CD8-positive, alpha-beta memory T cell (primary cell): ENCODE data around the gene ENTPD5. TPM values are rescaled to one million over a fixed set of nuclear protein-coding genes. Genes with fewer than 3 reads are reported as not detected.
"Not testable (repeated sequence)": the region's sequence is repeated elsewhere in the genome, so short reads cannot be mapped to it uniquely, and the experiment has no call there.

Experiments used
- CTCF ChIA-PET: fragments of 350-600 bp; sonication (Branson Sonifier 250); formaldehyde crosslinking; loops from one replicate; lab custom pipeline; 2021; ENCODE audit warnings: antibody characterized with exemption; lab: Charles Lee
- POLR2A ChIA-PET: fragments of 350-600 bp; sonication (Branson Sonifier 250); formaldehyde crosslinking; loops from one replicate; lab custom pipeline; 2021; ENCODE audit warnings: antibody characterized with exemption; lab: Charles Lee
- DNase-seq, 5 donors: peaks; one replicate each; pipeline versions ENCODE4 v3.0.0 to v3.0.0-alpha.2; 2020 to 2022; ENCODE audit warnings: mixed read lengths in 1 of 5
- H3K27ac ChIP-seq: one replicate; pipeline ENCODE4 v1.7.0; 2013; ENCODE audit warnings: low read depth, mild to moderate bottlenecking, low read length, moderate library complexity
- H3K27me3 ChIP-seq: 2 replicates; pipeline ENCODE4 v1.7.0; 2013; ENCODE audit warnings: low read length, mild to moderate bottlenecking; ENCODE audit not compliant: insufficient read depth, poor library complexity, severe bottlenecking
- H3K36me3 ChIP-seq: 2 replicates; pipeline ENCODE4 v1.7.0; 2013; ENCODE audit warnings: mild to moderate bottlenecking, low read length, moderate library complexity; ENCODE audit not compliant: insufficient read depth
- H3K4me1 ChIP-seq: 2 replicates; pipeline ENCODE4 v1.7.0; 2013; ENCODE audit warnings: mild to moderate bottlenecking, low read length, moderate library complexity; ENCODE audit not compliant: insufficient read depth
- H3K4me3 ChIP-seq: 2 replicates; pipeline ENCODE4 v1.7.0; 2013; ENCODE audit warnings: mild to moderate bottlenecking, low read length
- H3K9me3 ChIP-seq: 2 replicates; pipeline ENCODE4 v1.7.0; 2013; ENCODE audit warnings: mild to moderate bottlenecking, low read length
- H3K27ac Mint-ChIP-seq, 8 donors: one replicate each; pipeline ENCODE4 v1.8.0; 2020 to 2021; ENCODE audit warnings: mixed read lengths in 8 of 8, mild to moderate bottlenecking in 6 of 8, inconsistent platforms in 3 of 8, moderate library complexity in 3 of 8
- H3K27me3 Mint-ChIP-seq, 2 donors: one replicate each; pipeline ENCODE4 v1.8.0; 2020 to 2021; ENCODE audit warnings: mixed read lengths in 2 of 2, mild to moderate bottlenecking in 1 of 2, moderate library complexity in 1 of 2
- H3K36me3 Mint-ChIP-seq, 3 donors: one replicate each; pipeline ENCODE4 v1.8.0; 2020 to 2021; ENCODE audit warnings: mixed read lengths in 3 of 3, inconsistent platforms in 1 of 3, mild to moderate bottlenecking in 1 of 3
- H3K4me1 Mint-ChIP-seq, 3 donors: one replicate each; pipeline ENCODE4 v1.8.0; 2020 to 2021; ENCODE audit warnings: mixed read lengths in 3 of 3, inconsistent platforms in 1 of 3, mild to moderate bottlenecking in 1 of 3
- H3K4me3 Mint-ChIP-seq, 7 donors: one replicate each; pipeline ENCODE4 v1.8.0; 2020 to 2021; ENCODE audit warnings: mixed read lengths in 7 of 7, mild to moderate bottlenecking in 6 of 7, moderate library complexity in 4 of 7, inconsistent platforms in 2 of 7
- H3K9me3 Mint-ChIP-seq, 5 donors: one replicate each; pipeline ENCODE4 v1.8.0; 2020 to 2022; ENCODE audit warnings: mixed read lengths in 5 of 5, mild to moderate bottlenecking in 3 of 5, moderate library complexity in 2 of 5, inconsistent platforms in 1 of 5
- polyA plus RNA-seq: library from polyadenylated mRNA; unstranded; fragments of 300-500 nt; fragmentation: Illumina TruSeq; gene quantifications from one replicate; pipeline ENCODE4 v1.2.3, GENCODE V29; 2021
- total RNA-seq, 2 experiments: library from RNA; stranded (reverse); gene quantifications; one replicate each; pipeline ENCODE4 v1.2.3, GENCODE V29; 2021

ENTPD5 gene
- total and polyA plus RNA-seq, 3 experiments from 2014 or later = 8.5 to 13.3 (median 12.4) TPM

- Mint-ChIP-seq H3K9me3 (no peaks in the 10 kb centered on the region), H3K27ac (peak overlapping the region in 2 of 8 donors; percentile 23 to 63), H3K4me1 (peaks cover 0 to 5% (median 0%) of the 10 kb centered on the region in 3 donors), H3K36me3 (peaks cover 0 to 32% (median 13%) of the 10 kb centered on the region in 3 donors), H3K27me3 (no peaks in the 10 kb centered on the region), H3K4me3 (no peak overlapping the region)
- CTCF ChIA-PET = interaction anchor here (1.4 kb wide), 1 partner anchor 15 kb away, joined by 3 read pairs; no protein-coding TSS in a partner anchor
- Histone ChIP-seq H3K9me3 (no peaks in the 10 kb centered on the region), H3K4me3 (no peak overlapping the region), H3K4me1 (no peaks in the 10 kb centered on the region), H3K27ac (no peak overlapping the region), H3K36me3 (no peaks in the 10 kb centered on the region), H3K27me3 (no peaks in the 10 kb centered on the region)
- POLR2A ChIA-PET = no interaction called here
- DNase-seq = no peak
These were observed 21.8 kb downstream of the ENTPD5 start for GRCh38 chr14:73997108-73997943.

GRCh38 chr14:73996731-73997107, 22.4 kb downstream of the ENTPD5 start:
- H3K27ac ChIP-seq = no peak overlapping the region
- ChIA-PET CTCF (interaction anchor here (1.4 kb wide), 1 partner anchor 15 kb away, joined by 3 read pairs; no protein-coding TSS in a partner anchor), POLR2A (no interaction called here)
- Mint-ChIP-seq H3K4me3 (no peak overlapping the region), H3K27ac (peak overlapping the region in 2 of 8 donors; percentile 23 to 63), H3K4me1 (peaks cover 0 to 5% (median 0%) of the 10 kb centered on the region in 3 donors), H3K9me3 (no peaks in the 10 kb centered on the region), H3K27me3 (no peaks in the 10 kb centered on the region), H3K36me3 (peaks cover 0 to 32% (median 15%) of the 10 kb centered on the region in 3 donors)
- no peaks in the 10 kb centered on the region for H3K36me3 ChIP-seq
- H3K9me3 ChIP-seq = no peaks in the 10 kb centered on the region
- DNase-seq = no peak
- no peak overlapping the region for H3K4me3 ChIP-seq
- no peaks in the 10 kb centered on the region for H3K4me1 ChIP-seq
- H3K27me3 ChIP-seq = no peaks in the 10 kb centered on the region

GRCh38 chr14:73995977-73996378, 23.1 kb downstream of the ENTPD5 start:
- Mint-ChIP-seq H3K4me3 (no peak overlapping the region), H3K36me3 (peaks cover 0 to 34% (median 16%) of the 10 kb centered on the region in 3 donors), H3K9me3 (no peaks in the 10 kb centered on the region), H3K27me3 (no peaks in the 10 kb centered on the region), H3K27ac (no peak overlapping the region), H3K4me1 (peaks cover 0 to 5% (median 0%) of the 10 kb centered on the region in 3 donors)
- no peak for DNase-seq
- ChIA-PET CTCF (interaction anchor here (1.4 kb wide), 1 partner anchor 16 kb away, joined by 3 read pairs; no protein-coding TSS in a partner anchor), POLR2A (no interaction called here)
- Histone ChIP-seq H3K27me3 (no peaks in the 10 kb centered on the region), H3K27ac (no peak overlapping the region), H3K9me3 (no peaks in the 10 kb centered on the region), H3K36me3 (no peaks in the 10 kb centered on the region), H3K4me3 (no peak overlapping the region), H3K4me1 (no peaks in the 10 kb centered on the region)

DNA sequence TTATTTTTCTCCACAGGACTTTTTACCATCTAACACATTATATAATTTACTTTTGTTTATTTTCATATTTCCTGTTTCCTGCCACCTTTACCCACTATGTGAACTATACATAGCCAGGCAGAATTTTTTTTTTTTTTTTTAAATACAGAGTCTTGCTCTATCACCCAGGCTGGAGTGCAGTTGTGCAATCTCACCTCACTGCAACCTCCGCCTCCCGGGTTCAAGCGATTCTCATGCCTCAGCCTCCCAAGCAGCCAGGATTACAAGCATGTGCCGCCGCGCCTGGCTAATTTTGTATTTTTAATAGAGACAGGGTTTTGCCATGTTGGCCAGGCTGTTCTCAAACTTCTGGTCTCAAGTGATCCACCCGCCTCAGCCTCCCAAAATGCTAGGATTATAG, 24.2 kb downstream of the ENTPD5 start:
- CTCF ChIA-PET, H3K4me3 Mint-ChIP-seq: not testable (repeated sequence)

GRCh38 chr14:73991092-73991491, 28.0 kb downstream of the ENTPD5 start:
- ChIA-PET CTCF (interaction anchor here (0.8 kb wide), 1 partner anchor 8 kb away, joined by 3 read pairs; no protein-coding TSS in a partner anchor), POLR2A (interaction anchor here (0.6 kb wide), 1 partner anchor 14 kb away, joined by 5 read pairs; no protein-coding TSS in a partner anchor)
- Histone ChIP-seq H3K4me1 (no peaks in the 10 kb centered on the region), H3K27ac (no peak overlapping the region), H3K9me3 (no peaks in the 10 kb centered on the region), H3K36me3 (no peaks in the 10 kb centered on the region), H3K4me3 (no peak overlapping the region), H3K27me3 (no peaks in the 10 kb centered on the region)
- H3K4me1 Mint-ChIP-seq = peaks cover 0 to 5% (median 0%) of the 10 kb centered on the region in 3 donors
- no peaks in the 10 kb centered on the region for H3K27me3 Mint-ChIP-seq
- H3K27ac Mint-ChIP-seq = no peak overlapping the region
- H3K4me3 Mint-ChIP-seq = no peak overlapping the region
- DNase-seq = no peak
- peaks cover 3 to 30% (median 20%) of the 10 kb centered on the region in 3 donors for H3K36me3 Mint-ChIP-seq
- no peaks in the 10 kb centered on the region for H3K9me3 Mint-ChIP-seq

More for the DNA sequence above, 24.2 kb downstream of the ENTPD5 start:
- Mint-ChIP-seq H3K27ac (peak overlapping the region in 2 of 8 donors; percentile 6 to 33), H3K36me3 (peaks cover 0 to 33% (median 15%) of the 10 kb centered on the region in 3 donors)
- H3K36me3 ChIP-seq, DNase-seq, H3K4me1 Mint-ChIP-seq, H3K27me3 ChIP-seq, H3K4me1 ChIP-seq, H3K9me3 ChIP-seq, POLR2A ChIA-PET, H3K27me3 Mint-ChIP-seq, H3K9me3 Mint-ChIP-seq, H3K4me3 ChIP-seq, H3K27ac ChIP-seq: not testable (repeated sequence)

DNA sequence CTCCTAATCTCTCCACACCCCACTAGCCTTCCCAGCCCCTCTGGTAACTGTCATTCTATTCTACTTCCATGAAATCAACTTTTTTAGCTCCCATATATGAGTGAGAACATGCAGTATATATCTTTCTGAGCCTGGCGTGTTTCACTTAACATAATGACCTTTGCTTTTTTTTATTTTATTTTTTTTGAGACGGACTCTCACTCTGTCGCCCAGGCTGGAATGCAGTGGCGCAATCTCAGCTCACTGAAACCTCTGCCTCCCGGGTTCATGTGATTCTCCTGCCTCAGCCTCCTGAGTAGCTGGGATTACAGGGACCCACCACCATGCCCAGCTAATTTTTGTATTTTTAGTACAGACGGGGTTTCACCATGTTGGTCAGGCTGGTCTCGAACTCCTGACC, 30.4 kb downstream of the ENTPD5 start:
- H3K9me3 ChIP-seq, H3K27ac Mint-ChIP-seq, H3K36me3 ChIP-seq, H3K4me1 Mint-ChIP-seq, H3K27me3 Mint-ChIP-seq, H3K27ac ChIP-seq, CTCF ChIA-PET, H3K4me3 ChIP-seq, DNase-seq, H3K4me3 Mint-ChIP-seq, H3K27me3 ChIP-seq, POLR2A ChIA-PET, H3K9me3 Mint-ChIP-seq, H3K4me1 ChIP-seq: not testable (repeated sequence)
- H3K36me3 Mint-ChIP-seq = peaks cover 9 to 34% (median 21%) of the 10 kb centered on the region in 3 donors

DNA sequence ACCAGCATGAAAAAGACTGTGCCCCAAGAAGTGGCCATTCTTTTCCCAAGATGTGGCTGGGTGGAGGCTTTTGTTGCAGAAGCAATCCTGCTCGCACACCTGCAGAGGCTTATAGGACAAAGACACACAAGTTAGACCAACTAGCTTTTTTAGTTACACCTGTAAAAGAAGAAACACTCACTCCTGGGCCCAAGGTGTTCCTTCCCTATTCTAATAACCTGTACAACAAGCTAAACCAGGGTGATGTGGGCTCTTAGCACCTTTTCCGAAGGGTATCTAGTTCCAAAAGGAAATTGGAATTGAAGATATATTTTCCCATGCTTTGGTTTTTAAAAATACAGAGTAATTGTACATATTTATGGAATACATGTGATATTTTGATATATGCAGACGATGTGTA, 31.0 kb downstream of the ENTPD5 start:
- no peak overlapping the region for H3K27ac ChIP-seq
- Mint-ChIP-seq H3K27me3 (no peaks in the 10 kb centered on the region), H3K4me3 (no peak overlapping the region), H3K9me3 (no peaks in the 10 kb centered on the region), H3K36me3 (peaks cover 9 to 35% (median 21%) of the 10 kb centered on the region in 3 donors), H3K27ac (peak overlapping the region in 2 of 8 donors; percentile 6 to 50), H3K4me1 (no peaks in the 10 kb centered on the region)
- no peaks in the 10 kb centered on the region for H3K36me3 ChIP-seq
- DNase-seq = no peak
- ChIA-PET POLR2A (no interaction called here), CTCF (interaction anchor here (0.8 kb wide), 1 partner anchor 49 kb away, joined by 4 read pairs; no protein-coding TSS in a partner anchor)
- no peaks in the 10 kb centered on the region for H3K27me3 ChIP-seq
- H3K4me1 ChIP-seq = no peaks in the 10 kb centered on the region
- no peaks in the 10 kb centered on the region for H3K9me3 ChIP-seq
- no peak overlapping the region for H3K4me3 ChIP-seq

DNA sequence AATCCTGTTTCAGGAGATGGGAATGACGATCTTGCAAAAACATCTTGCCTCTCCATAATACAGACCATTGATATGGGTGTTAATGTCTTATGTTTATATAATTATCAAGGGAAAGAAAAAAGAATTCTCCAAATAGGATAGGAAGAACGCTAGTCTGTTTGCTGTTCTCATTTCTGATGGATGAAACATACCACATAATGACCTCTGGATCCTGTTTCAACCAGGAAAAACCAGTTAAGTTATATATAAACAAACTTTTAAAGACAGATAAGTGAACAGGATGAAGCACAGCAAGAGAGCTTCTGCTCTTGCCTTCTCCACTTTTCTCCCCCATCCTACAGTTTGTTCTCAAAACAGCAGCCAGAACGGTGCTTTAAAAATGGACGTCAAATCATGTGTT, 41.2 kb downstream of the ENTPD5 start:
- Mint-ChIP-seq H3K27me3 (no peaks in the 10 kb centered on the region), H3K36me3 (peaks cover 0 to 43% (median 8%) of the 10 kb centered on the region in 3 donors), H3K4me3 (no peak overlapping the region), H3K27ac (no peak overlapping the region), H3K9me3 (no peaks in the 10 kb centered on the region), H3K4me1 (no peaks in the 10 kb centered on the region)
- DNase-seq = no peak
- Histone ChIP-seq H3K27ac (no peak overlapping the region), H3K4me3 (no peak overlapping the region), H3K9me3 (no peaks in the 10 kb centered on the region), H3K4me1 (no peaks in the 10 kb centered on the region), H3K27me3 (no peaks in the 10 kb centered on the region), H3K36me3 (no peaks in the 10 kb centered on the region)
- ChIA-PET POLR2A (no interaction called here), CTCF (no interaction called here)
